HG03520 (cell line): ENCODE data around the gene ZNF296.
"Not testable (repeated sequence)": the region's sequence is repeated elsewhere in the genome, so short reads cannot be mapped to it uniquely, and the experiment has no call there.

Experiments used
- ATAC-seq: cut with Tn5 transposase; IDR thresholded peaks from one replicate; pipeline ENCODE4 v1.9.1; 2021; ENCODE audit warnings: mild to moderate bottlenecking, moderate library complexity; ENCODE audit not compliant: unreplicated experiment

The ZNF296 gene

DNA sequence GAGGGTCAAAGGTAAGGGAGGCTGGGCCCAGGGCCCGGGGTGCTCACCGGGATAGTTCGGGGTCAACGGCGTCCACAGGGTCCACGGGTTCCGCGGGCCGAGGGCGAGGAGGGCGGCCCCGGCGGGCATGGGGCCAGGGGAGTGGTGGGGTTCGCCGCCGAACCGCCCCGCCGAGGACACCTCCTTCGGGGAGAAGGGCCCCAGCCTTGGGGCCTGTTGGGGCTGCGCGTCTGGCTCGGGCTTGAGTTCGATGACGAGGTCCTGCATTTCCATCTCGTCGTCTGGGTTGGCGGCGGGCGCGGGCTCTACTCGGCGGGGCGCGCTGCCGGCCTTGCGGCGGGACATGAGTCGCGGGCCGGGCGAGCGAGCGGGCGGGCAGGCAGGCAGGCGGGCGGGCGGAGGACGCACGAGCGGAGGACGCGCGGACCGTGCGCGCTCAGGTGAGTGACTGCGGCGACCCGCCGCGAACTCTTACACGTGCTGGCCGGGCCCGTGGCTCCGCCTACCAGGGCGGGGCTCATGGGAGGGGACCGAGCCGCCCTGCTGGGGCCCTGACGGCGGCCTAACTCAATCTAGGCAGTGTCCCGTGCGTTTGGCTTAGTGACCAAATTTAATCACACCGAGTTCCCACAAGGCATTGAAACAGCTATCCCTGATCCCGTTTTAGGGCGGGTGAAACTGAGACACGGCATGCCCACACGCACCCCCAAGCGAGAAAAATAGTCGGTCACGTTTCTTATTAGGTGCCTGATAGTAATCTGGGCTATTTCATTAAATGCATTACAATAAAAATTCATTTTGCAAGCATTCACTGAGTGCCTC is at the start of gene ZNF296:
ZNF296 (minus strand) TSS at position 450 of the 822 bp plus-strand sequence; CDS start at position 345, 105 bp downstream.
- peak; percentile 36 for ATAC-seq

DNA sequence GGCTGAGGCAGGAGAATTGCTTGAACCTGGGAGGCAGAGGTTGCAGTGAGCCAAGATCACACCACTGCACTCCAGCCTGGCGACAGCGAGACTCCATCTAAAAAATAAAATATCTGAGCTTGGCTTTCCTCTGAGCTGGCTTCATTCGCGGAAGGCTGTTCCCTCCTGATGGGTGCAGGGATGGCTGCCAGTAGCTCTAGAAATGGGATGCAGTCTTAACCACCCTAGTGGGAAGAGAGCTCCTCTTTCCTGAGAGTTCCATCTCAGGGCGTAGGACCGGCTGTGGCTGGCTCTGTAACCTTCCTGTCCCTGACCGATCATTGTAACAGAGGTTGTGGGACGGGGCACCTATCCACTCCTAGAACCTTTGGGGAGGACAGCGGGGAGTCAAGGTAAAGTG is 49.1 kb upstream of the ZNF296 start:
- no peak for ATAC-seq

DNA sequence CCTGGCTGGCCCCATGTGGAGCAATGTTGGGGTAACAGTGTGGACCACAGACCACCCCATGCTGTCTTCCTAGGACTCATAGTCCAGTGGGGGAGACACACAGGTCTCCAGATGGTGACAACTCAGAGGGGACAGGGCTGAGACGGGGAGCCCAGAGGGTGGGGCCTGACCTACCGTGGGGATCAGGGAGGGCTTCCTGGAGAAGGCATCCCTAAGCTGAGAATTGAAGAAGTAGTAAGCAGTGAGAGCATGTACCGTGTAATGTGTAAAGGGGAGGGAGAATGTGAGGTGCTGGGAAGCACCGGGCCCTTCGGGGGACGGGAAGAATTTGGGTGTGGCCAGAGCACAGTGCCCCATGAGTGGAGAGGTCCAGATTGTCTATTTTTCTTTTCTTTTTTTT is 47.7 kb upstream of the ZNF296 start:
- ATAC-seq, result no peak

- ATAC-seq, result no peak
Measured at GRCh38 chr19:45123440-45123850, 47.2 kb upstream of the ZNF296 start.

- no peak for ATAC-seq
Measured at GRCh38 chr19:45122832-45123231, 46.6 kb upstream of the ZNF296 start.

- no peak for ATAC-seq
Measured at GRCh38 chr19:45121827-45122345, 45.6 kb upstream of the ZNF296 start.

GRCh38 chr19:45119582-45119981 is 43.3 kb upstream of the ZNF296 start:
- ATAC-seq, result no peak

DNA sequence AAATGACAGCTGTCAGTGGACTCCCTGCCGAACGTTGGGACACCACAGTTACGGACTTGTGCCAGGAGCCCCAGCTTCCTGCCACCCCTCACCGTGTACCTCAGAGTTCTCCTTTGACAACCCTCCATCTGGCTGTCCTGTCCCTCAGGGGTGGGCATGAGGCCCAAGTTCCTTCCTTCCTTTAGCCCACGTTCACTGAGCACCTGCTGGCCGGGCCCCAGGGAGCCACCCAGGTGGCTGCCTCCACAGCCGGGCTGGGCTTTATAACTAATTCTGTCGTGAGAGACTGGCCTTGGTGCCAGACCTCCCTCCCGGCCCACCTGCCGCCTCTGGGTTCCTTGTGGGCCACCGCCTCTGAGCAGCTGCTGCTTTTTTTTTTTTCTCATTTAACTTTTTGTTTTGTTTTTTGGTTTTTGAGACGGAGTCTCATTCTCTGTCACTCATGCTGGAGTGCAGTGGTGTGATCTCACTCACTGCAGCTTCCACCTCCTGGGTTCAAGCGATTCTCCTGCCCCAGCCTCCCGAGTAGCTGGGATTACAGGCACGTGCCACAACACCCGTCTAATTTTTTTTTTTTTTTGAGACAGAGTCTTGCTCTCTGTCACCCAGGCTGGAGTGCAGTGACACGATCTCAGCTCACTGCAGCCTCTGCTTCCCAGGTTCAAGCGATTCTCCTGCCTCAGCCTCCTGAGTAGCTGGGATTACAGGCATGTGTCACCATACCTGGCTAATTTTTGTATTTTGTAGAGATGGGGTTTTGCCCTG is 42.5 kb upstream of the ZNF296 start:
- not testable (repeated sequence) for ATAC-seq

DNA sequence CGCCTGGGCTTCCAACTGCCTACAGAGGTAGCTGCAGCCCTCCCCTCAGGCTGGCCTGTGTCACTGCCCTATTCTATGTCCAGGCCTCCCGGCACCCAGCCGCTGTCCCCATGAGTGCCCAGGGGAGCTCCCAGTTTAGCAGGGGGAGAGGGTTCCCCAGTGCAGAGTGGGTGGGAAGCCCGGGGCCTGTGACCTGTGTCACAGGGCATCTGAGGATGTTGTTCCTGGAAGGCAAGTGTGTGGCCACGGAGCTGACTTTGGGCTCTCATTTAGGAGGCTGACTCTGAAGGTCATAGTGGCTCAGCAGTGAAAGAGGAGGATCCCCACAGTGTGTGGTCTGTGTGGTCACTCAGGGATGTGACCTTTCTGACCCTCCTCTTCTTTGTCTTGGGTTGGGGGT is 41.8 kb upstream of the ZNF296 start:
- no peak for ATAC-seq

DNA sequence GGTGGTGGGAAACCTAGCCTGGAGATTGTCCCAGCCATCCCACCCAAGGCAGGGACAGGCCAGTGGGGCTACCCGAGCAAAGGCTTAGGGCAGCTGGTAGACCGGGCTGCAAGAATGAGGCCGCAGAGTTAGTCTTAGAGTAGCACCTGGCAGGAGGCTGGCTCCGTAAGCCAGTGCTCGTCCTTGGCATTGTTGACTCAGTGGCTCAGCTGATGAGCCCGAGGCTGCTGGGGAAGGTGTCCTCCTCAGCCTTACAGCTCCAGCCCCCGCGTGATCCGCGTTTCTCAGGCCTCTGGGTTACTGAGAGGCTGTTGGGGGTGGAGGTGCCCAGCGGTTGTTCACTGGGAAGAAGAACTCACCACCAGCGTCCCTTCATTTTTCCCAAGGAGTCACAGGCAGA is 41.4 kb upstream of the ZNF296 start:
- no peak for ATAC-seq

GRCh38 chr19:45117167-45117594 is 40.9 kb upstream of the ZNF296 start:
- ATAC-seq, result no peak

DNA sequence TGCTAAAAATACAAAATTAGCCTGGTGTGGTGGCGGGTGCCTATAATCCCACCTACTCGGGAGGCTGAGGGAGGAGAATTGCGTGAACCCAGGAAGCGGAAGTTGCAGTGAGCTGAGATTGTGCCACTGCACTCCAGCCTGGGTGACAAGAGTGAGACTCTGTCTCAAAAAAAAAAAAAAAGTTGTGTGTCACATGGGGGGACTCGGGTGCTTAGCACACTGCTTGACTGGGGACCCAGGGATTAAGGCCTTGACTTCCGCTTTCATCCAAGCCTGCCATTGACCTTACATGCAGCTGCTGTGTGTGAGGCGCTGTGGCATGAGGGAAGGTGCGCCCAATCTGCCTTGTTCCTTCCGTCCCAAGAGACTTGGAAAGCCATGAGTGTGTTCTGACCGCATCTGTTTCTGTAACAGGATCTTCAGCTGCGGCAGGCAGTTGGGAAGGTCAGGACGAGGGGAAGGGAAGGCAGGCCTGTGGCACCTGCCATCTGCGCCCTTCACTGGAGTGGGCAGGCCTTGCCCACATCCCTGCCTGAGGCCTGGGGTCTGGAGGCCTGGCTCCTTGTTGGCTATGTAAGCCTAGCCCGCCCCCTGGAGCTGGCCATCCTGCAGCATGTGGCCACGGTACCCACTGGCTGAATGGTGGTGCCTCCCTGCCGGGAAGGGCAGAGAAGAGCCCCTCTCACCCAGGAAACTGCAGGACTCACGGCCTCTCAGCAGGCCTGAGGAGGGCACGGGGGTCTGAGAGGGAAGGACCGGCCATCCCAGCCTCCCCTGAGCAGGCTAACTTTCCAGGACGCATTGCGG is 39.7 kb upstream of the ZNF296 start:
- ATAC-seq, result no peak

GRCh38 chr19:45114116-45114515 is 37.8 kb upstream of the ZNF296 start:
- ATAC-seq, result no peak

DNA sequence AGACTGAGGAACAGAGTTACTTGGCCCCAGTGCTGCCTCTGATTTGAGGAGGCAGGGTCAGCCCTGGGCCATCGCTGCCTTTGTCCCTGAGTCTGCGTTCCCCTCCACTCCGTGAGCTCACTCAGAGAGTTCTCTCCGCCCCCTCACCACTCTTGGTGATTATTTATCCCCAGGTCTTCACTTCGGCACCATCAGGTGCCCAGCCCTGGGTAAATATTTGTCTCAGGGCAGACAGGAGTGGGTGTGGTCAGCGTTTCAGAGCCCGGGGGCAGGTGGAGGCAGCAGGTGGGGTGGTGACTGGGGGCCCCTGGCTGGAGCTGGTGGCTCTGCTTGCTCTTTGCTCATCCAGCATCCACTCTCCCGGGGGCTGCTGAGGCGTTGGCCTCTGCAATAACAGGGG is 37.4 kb upstream of the ZNF296 start:
- ATAC-seq, result no peak

GRCh38 chr19:45112111-45112827 is 36.0 kb upstream of the ZNF296 start:
- ATAC-seq, result no peak

DNA sequence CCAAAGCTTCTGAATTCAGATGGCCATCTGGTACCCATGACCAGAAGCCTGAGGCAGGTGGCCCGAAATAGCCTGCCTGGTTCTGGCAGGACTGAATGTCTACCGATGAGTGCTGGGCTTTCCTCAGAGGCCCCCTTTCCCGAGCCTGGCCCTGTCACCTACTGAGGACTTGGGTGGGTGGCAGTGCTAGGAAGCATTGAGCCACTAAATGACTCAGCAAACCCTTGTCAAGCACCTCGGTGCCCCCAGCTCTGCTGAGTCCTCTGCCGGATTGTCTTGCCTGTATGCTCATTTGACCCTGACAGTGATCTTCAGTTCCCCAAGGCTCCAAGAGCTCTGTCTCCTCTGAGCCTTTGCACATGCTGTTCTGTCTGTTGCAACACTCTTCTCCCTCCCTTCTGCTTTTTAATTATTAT is 34.6 kb upstream of the ZNF296 start:
- ATAC-seq, result no peak

- ATAC-seq, result no peak
Measured at GRCh38 chr19:45107621-45108150, 31.4 kb upstream of the ZNF296 start.

- ATAC-seq, result not testable (repeated sequence)
Measured at GRCh38 chr19:45106363-45106762, 30.1 kb upstream of the ZNF296 start.

- ATAC-seq, result no peak
Measured at GRCh38 chr19:45104658-45105349, 28.5 kb upstream of the ZNF296 start.
